ENCODE data around the gene MEP1B.

The MEP1B gene

GRCh38 chr18:32242395-32242794 is 52.6 kb downstream of the MEP1B start:
- no peak for DNase-seq (ENCODE audit: low spot score)
- no peak for TF ChIP-seq CTCF (IDR thresholded peaks at IDR 0.05; ENCODE audit: extremely low read depth, missing control alignments)

GRCh38 chr18:32243358-32243757 is 53.5 kb downstream of the MEP1B start:
- no peak for DNase-seq (ENCODE audit: low spot score)
- no peak for TF ChIP-seq CTCF (IDR thresholded peaks at IDR 0.05; ENCODE audit: extremely low read depth, missing control alignments)

GRCh38 chr18:32244881-32245280 is 55.0 kb downstream of the MEP1B start:
- TF ChIP-seq CTCF (IDR thresholded peaks at IDR 0.05; ENCODE audit: extremely low read depth, missing control alignments) = no peak
- no peak for DNase-seq (ENCODE audit: low spot score)

- no peak for DNase-seq (ENCODE audit: low spot score)
- no peak for TF ChIP-seq CTCF (IDR thresholded peaks at IDR 0.05; ENCODE audit: extremely low read depth, missing control alignments)
Measured at GRCh38 chr18:32249147-32249929, 59.5 kb downstream of the MEP1B start.

GRCh38 chr18:32251466-32251865 is 61.6 kb downstream of the MEP1B start:
- no peak for TF ChIP-seq CTCF (IDR thresholded peaks at IDR 0.05; ENCODE audit: extremely low read depth, missing control alignments)
- no peak for DNase-seq (ENCODE audit: low spot score)

GRCh38 chr18:32252141-32252860 is 62.5 kb downstream of the MEP1B start:
- no peak for DNase-seq (ENCODE audit: low spot score)
- no peak for TF ChIP-seq CTCF (IDR thresholded peaks at IDR 0.05; ENCODE audit: extremely low read depth, missing control alignments)

- no peak for DNase-seq (ENCODE audit: low spot score)
- no peak for TF ChIP-seq CTCF (IDR thresholded peaks at IDR 0.05; ENCODE audit: extremely low read depth, missing control alignments)
Measured at GRCh38 chr18:32255570-32255969, 65.7 kb downstream of the MEP1B start.
